Thoracic aorta (tissue), 2 donors: Measurements from ENCODE around the gene DAAM1. TPM values are rescaled to one million over a fixed set of nuclear protein-coding genes. Genes with fewer than 3 reads are reported as not detected.

Source experiments
- ATAC-seq: fragments of 150-250 bp; one replicate; pipeline ENCODE4 v1.8.0; 2017; ENCODE audit warnings: low read depth; ENCODE audit not compliant: insufficient number of reproducible peaks, low FRiP score
- DNase-seq: peaks from one replicate; pipeline ENCODE4 v3.0.0-alpha.2; 2020; ENCODE audit warnings: low spot score
- H3K27ac ChIP-seq, 2 donors: fragments of 200-600 bp; sonication (generic); 1 replicate in 1 of 2; 2 replicates in 1 of 2; pipeline ENCODE4 v1.5.1; 2016; ENCODE audit warnings: mild to moderate bottlenecking in 2 of 2, moderate library complexity in 2 of 2
- H3K27me3 ChIP-seq: fragments of 200-600 bp; sonication (generic); replicated peaks from 2 replicates; pipeline ENCODE4 v1.6.0; 2016; ENCODE audit warnings: mild to moderate bottlenecking; ENCODE audit not compliant: insufficient read depth
- H3K36me3 ChIP-seq: fragments of 200-600 bp; sonication (generic); one replicate; pipeline ENCODE4 v1.5.1; 2016
- H3K4me1 ChIP-seq, 2 donors: fragments of 200-600 bp; sonication (generic); 1 replicate in 1 of 2; 2 replicates in 1 of 2; pipeline versions ENCODE4 v1.5.1 to v1.6.0; 2016; ENCODE audit warnings: low read depth in 2 of 2, mild to moderate bottlenecking in 1 of 2; ENCODE audit not compliant: control insufficient read depth in 1 of 2
- H3K4me3 ChIP-seq: fragments of 200-600 bp; sonication (generic); 2 replicates; pipeline ENCODE4 v1.5.1; 2016; ENCODE audit warnings: mild to moderate bottlenecking
- H3K9me3 ChIP-seq: fragments of 200-600 bp; sonication (generic); 2 replicates; pipeline ENCODE4 v1.5.1; 2016
- total RNA-seq, 2 donors: library from RNA; depleted of rRNA; stranded (reverse); fragments of >200 nt; gene quantifications; one replicate each; pipeline versions ENCODE4 v1.1.0 to v1.2.3, GENCODE V29; 2016
- TF ChIP-seq, protein P1 (sequence below): fragments of 200-600 bp; sonication (generic); IDR thresholded peaks from one replicate; pipeline ENCODE4 v1.5.1; 2019; ENCODE audit warnings: antibody characterized with exemption

DAAM1 gene
- total RNA-seq, 2 donors from 2014 or later = 35.9 to 56.6 TPM

DNA sequence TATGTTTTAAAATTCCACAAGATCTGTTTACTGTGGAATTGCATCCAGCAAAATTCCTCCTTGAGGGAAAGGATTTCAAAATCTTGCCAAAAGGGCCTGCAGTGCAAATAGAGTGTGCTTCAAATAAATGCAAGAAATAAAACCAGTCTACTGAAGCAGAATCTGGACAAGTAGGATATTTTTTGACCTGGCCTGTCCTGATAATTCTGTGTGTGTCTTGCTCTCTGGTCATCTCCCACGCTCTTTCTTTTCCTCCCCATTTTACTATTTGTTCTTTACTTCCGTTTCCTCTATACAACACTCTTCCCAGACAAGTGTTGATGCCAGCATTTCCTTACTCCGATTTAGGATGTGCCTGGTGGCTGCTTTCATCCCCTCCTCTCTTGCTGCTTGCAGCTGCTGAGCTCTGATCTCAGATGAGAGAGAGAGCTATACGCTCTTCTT, 160.8 kb downstream of the DAAM1 start:
- Histone ChIP-seq H3K9me3 (no peaks in the 10 kb centered on the region), H3K27ac (peak overlapping the region; percentile 79 to 90), H3K4me3 (no peak overlapping the region), H3K4me1 (peaks cover 11 to 65% of the 10 kb centered on the region in 2 donors), H3K36me3 (peaks cover 16% of the 10 kb centered on the region), H3K27me3 (no peaks in the 10 kb centered on the region)
- no peak for DNase-seq
- ATAC-seq = no peak
- TF ChIP-seq, protein P1, sequence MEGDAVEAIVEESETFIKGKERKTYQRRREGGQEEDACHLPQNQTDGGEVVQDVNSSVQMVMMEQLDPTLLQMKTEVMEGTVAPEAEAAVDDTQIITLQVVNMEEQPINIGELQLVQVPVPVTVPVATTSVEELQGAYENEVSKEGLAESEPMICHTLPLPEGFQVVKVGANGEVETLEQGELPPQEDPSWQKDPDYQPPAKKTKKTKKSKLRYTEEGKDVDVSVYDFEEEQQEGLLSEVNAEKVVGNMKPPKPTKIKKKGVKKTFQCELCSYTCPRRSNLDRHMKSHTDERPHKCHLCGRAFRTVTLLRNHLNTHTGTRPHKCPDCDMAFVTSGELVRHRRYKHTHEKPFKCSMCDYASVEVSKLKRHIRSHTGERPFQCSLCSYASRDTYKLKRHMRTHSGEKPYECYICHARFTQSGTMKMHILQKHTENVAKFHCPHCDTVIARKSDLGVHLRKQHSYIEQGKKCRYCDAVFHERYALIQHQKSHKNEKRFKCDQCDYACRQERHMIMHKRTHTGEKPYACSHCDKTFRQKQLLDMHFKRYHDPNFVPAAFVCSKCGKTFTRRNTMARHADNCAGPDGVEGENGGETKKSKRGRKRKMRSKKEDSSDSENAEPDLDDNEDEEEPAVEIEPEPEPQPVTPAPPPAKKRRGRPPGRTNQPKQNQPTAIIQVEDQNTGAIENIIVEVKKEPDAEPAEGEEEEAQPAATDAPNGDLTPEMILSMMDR = no peak

DNA sequence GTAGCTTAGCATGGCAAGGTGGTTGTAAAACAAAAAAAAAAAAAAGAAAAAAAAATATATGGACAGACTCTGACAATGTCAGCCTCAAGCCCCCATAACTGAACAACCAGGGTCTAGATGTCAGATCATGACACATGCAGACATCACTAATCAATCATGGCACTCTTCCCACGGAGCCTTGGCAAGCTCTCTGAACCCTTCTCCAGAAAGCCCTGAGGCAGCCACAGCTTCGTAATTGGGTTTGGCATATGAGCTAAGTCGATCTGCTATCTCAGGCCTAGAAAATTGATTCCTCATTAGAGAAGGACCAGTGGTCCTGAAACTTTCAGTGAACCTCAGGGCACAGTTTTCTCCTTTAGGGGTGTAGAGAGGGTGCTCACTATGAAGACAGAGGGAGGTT, 164.5 kb downstream of the DAAM1 start:
- no peak for ATAC-seq
- TF ChIP-seq, protein P1 = no peak
- peaks cover 16 to 41% of the 10 kb centered on the region in 2 donors for H3K4me1 ChIP-seq
- H3K9me3 ChIP-seq = no peaks in the 10 kb centered on the region
- H3K36me3 ChIP-seq = peaks cover 28% of the 10 kb centered on the region
- no peak overlapping the region for H3K4me3 ChIP-seq
- no peak overlapping the region for H3K27ac ChIP-seq
- no peak for DNase-seq
- H3K27me3 ChIP-seq = no peaks in the 10 kb centered on the region

DNA sequence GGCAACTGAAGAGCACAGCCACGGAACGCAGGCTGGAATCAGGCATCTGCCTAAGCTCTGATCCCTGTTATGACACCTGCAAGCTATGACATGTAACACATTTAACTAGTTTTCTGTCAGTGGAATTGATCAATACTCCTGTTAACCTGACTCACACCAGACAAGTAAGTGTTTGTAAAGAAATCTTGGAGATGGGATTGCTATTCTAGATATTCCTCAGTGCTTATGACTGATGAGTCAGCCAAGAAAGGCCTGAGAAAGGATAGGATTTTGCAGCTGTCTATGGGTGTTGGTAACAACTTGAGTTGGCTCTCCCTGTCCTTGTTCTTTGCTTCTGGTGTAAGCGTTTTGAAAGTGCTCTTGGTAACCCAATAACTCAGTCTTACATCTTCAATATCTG, 166.2 kb downstream of the DAAM1 start:
- ATAC-seq = no peak
- Histone ChIP-seq H3K9me3 (no peaks in the 10 kb centered on the region), H3K27me3 (no peaks in the 10 kb centered on the region), H3K4me3 (no peak overlapping the region), H3K36me3 (peaks cover 28% of the 10 kb centered on the region), H3K27ac (no peak overlapping the region), H3K4me1 (peaks cover 23 to 41% of the 10 kb centered on the region in 2 donors)
- TF ChIP-seq, protein P1 = no peak
- DNase-seq = no peak

DNA sequence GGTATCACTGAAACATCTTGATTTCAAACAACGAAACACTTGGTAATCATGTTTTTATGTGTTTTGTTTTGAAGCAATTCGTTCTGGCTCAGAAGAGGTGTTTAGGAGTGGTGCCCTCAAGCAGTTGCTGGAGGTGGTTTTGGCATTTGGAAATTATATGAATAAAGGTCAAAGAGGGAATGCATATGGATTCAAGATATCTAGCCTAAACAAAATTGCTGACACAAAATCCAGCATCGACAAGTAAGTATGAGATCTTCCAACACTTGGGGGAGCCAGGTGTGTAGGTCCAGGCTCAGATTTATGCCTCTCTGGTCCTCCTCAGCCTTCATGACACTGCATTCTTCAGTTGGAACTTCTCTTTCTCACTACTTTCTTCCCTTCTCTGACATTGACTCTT, 166.6 kb downstream of the DAAM1 start:
- ATAC-seq = no peak
- H3K4me1 ChIP-seq = peaks cover 26 to 41% of the 10 kb centered on the region in 2 donors
- no peaks in the 10 kb centered on the region for H3K9me3 ChIP-seq
- TF ChIP-seq, protein P1 = no peak
- H3K4me3 ChIP-seq = no peak overlapping the region
- no peak overlapping the region for H3K27ac ChIP-seq
- H3K36me3 ChIP-seq = peaks cover 28% of the 10 kb centered on the region
- no peak for DNase-seq
- no peaks in the 10 kb centered on the region for H3K27me3 ChIP-seq

DNA sequence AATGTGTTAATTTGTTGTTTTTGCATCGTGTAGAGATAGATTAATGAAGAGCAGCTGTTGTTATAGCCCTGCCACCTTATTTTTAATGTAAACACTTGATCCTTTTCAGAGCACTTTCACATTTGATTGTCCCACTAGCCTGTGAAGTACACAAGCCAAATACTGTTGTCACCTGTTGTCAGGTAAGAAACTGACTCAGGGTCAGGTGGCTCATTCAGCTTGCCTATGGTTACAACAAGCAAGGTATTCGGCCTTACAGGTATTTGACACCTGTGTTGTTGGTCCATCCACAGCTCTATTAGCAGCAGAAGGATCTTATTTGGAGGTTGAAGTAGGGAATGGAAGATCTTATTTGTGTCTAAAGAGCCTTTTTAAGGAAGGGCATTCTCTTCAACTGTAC, 167.8 kb downstream of the DAAM1 start:
- H3K4me3 ChIP-seq = no peak overlapping the region
- no peaks in the 10 kb centered on the region for H3K9me3 ChIP-seq
- ATAC-seq (no peak), DNase-seq (no peak)
- H3K4me1 ChIP-seq = peaks cover 36 to 46% of the 10 kb centered on the region in 2 donors
- H3K27ac ChIP-seq = no peak overlapping the region
- peaks cover 21% of the 10 kb centered on the region for H3K36me3 ChIP-seq
- H3K27me3 ChIP-seq = no peaks in the 10 kb centered on the region
- TF ChIP-seq, protein P1 = no peak
